T-helper 2 cell (primary cell): ENCODE results near the gene ZNF335.
"Not testable (repeated sequence)": the region's sequence is repeated elsewhere in the genome, so short reads cannot be mapped to it uniquely, and the experiment has no call there.

ENCODE experiments used
- DNase-seq, 5 experiments: peaks; one replicate each; pipeline versions ENCODE4 v3.0.0 to v3.0.0-alpha.2; 2012 to 2022

ZNF335 gene

GRCh38 chr20:45969712-45970634 lies 2.0 kb downstream of the ZNF335 start:
- DNase-seq: peak in 1 of 5 experiments; percentile 34

GRCh38 chr20:45968801-45969711 lies 2.9 kb downstream of the ZNF335 start:
- DNase-seq: no peak

- DNase-seq: no peak
These were observed 3.8 kb downstream of the ZNF335 start for GRCh38 chr20:45968081-45968671.

DNA sequence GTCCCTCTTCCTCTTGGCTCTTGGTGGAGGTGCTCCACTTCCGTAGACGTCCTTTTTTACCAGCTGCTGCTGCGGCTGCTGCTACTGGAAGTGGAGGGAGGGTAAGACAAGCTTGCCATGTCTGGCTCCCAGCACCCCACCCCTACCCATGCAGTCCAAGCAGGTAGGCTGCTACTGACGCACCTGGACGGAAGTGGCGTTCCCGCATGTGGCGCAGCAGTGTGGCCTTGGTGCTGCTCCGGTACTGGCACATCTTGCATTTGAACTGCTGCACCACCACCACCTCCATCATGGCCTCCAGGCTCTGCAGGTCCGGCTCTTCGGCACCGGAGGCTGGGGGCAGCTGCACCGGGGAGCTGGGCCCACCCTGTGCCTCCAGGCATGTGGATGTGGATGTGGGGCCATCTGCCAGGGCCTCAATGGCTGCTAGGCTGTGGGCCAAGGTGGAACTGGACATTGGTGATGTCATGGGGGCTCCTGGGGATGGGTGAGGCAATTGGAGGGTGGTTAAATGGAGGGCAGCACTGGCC lies 4.4 kb downstream of the ZNF335 start:
- no peak for DNase-seq

DNA sequence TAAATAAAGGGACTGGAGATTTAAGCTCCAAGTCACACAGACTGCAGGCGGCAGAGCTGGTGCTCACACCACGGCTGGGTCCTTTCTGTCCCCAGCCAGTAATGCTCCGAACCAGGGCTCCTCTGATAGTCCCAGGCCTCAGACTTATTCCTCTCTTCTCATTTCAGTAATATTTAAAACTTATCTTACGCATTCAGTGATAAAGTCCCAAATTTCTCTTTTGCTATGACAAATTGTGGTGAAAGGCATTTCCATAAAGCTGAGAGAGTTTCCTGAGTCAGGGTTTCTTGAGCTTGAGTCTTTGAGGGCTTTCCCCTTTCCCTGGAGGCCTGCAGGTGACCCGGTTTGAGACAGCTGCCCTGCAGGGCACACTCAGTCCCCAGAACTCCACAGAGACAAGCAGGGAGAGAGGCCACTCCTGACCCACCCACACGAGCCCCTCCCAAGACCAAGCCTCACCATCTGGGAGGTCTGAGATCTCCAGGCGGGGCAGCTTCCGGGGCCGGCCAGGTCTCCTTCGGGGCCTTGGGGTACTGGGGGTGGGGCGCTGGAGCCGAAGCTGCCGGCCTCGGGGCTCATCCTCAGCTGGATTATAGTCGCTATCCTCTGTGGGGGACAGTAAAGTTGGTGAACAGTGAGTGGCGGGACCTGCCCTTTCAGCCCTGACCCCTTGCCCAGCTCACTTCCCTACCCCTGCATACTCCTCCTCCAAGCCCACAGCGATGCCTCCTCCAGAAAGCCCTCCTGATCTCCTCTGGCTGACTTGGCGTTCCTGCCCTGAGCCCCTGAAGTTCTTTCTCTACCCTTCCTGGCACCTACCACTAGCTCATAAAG lies 6.6 kb downstream of the ZNF335 start:
- no peak for DNase-seq

GRCh38 chr20:45964006-45964400 lies 8.0 kb downstream of the ZNF335 start:
- DNase-seq: no peak

DNA sequence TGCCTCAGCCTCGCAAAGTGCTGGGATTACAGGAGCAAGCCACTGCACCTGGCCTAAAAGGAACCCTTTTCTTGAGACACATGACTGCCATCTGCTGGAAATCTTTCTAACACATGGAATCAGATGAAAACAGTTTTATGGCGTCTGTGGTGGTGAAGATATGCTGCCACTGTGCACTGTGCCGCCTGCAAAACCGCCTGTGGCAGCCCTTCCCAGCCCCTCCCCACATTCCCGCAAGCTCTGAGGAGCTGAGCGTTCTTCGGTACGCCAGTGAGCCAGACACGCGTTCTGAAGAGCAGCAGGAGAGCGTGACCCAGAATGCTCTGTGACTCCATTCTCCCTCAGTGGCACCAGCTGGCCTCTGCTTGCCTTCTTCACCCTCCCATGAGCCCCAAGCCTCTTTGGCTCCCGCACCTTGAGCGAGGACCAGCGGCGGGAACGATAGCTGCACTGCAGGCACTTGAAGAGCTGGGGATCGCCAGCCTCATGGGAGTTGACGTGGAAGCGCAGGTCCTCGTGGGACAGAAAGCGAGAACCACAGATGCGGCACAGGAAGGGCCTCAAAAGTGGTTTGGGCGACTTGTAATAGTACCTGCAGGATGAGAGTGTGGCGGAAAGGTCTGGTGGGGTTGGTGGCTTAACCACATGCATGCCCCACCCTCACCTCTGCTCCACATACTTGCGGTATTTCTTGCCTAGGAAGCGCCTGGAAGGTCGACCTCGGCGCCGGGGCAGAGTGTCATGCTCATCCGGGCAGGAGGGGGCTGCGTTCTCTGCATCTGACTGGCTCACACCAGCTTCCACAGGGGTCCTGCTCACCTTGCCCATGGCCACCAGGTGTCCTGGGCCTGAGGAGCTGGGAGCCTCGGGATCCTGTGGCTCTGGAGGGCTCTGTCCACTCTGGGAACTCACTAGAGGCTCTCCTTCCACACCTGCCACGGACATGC lies 8.7 kb downstream of the ZNF335 start:
- peak in 1 of 5 experiments; percentile 55 for DNase-seq

DNA sequence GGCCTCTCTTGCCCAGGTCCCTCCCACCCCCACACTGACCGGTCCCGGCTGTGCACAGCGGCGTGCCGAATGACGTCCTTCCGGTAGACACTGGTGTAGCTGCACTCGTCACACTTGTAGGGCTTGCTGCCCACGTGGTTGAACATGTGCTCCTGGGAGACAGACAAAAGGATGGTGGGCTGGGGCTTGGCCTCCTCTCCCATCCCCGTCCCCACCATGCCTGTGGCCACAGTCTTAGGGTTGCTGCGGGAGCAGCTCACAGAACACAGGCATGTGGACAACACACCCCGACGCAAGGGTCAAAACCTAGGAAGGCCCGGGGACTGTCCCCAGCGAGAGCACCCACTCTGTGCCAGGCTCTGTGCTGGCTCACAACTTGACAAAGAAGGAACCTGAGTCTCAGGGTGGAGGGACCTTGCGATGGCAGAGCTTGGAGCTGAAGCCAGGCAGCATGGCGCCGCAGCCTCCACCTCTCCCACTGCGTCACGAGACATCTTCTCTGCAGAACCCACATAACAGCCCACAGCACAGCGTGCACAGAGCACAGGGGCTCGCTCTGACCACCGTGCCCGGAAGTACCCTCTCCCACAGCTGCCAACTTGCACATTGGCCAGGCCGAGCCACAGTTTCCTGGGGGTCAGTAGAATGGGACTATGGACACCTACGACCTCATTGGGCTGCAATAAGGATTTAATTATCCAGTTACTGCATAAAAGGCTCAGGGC lies 9.8 kb downstream of the ZNF335 start:
- no peak for DNase-seq

- no peak for DNase-seq
These were observed 11.9 kb downstream of the ZNF335 start for GRCh38 chr20:45959956-45960630.

DNA sequence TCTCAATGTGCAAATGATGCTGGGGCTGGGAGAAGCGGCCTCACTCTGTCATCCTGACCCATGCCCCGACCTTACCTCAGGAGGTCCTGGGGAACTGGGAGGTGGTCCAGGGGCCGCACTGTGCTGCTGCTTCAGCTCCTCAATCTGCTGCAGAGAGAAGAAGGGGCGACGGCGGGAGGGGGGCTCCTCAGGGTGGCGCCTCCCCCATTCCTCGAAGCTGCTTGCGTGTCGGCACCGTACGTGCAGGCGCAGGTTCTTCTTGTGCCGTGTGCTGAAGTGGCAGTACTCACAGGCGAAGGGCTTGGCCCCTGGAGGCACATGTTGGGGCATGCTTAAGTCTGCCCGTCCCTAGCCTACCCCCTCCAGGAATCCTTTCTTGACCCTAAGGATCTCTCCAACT lies 12.9 kb downstream of the ZNF335 start:
- DNase-seq: no peak

DNA sequence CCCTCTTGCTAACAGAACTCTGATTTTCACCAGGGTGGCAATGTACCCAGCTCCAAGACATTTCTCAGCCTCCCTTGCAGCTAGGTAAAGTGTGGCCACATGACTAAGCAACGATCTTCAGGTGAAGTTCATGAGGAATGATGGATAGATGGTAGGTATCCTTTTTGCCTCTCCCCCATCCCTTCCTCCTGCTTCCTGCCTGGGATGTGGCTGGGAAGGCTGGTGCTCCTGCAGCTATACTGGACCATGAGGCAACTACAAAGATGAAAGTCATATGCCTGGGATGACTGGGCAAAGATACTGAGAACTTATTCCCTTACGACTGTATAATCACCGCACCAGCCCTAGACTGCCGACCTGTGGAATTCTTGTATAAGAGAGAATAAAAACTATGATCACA lies 13.4 kb downstream of the ZNF335 start:
- no peak for DNase-seq

- no peak for DNase-seq
These were observed 14.7 kb downstream of the ZNF335 start for GRCh38 chr20:45957021-45957941.

- DNase-seq: not testable (repeated sequence)
These were observed 15.7 kb downstream of the ZNF335 start for GRCh38 chr20:45956326-45956725.

DNA sequence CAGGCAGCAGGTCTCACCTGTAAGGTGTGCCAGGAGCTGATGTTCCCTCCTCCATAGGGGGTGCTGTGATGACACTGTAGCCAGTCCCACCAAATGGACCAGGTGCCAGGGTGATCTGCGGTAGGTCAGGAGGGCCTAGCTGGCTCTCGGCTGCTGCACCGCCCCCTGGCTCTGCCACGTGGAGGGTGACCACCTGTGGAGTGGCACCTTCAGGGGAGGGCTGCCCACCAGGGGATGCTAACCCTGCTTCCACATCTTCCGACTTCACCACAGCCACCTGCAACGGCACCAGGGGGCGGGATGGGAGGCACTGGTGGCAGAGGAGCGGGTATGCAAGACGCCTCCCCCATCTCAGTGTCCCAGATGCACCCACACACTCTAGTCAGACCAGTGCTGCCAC lies 18.3 kb downstream of the ZNF335 start:
- DNase-seq: no peak

GRCh38 chr20:45952861-45953260 lies 19.1 kb downstream of the ZNF335 start:
- no peak for DNase-seq

DNA sequence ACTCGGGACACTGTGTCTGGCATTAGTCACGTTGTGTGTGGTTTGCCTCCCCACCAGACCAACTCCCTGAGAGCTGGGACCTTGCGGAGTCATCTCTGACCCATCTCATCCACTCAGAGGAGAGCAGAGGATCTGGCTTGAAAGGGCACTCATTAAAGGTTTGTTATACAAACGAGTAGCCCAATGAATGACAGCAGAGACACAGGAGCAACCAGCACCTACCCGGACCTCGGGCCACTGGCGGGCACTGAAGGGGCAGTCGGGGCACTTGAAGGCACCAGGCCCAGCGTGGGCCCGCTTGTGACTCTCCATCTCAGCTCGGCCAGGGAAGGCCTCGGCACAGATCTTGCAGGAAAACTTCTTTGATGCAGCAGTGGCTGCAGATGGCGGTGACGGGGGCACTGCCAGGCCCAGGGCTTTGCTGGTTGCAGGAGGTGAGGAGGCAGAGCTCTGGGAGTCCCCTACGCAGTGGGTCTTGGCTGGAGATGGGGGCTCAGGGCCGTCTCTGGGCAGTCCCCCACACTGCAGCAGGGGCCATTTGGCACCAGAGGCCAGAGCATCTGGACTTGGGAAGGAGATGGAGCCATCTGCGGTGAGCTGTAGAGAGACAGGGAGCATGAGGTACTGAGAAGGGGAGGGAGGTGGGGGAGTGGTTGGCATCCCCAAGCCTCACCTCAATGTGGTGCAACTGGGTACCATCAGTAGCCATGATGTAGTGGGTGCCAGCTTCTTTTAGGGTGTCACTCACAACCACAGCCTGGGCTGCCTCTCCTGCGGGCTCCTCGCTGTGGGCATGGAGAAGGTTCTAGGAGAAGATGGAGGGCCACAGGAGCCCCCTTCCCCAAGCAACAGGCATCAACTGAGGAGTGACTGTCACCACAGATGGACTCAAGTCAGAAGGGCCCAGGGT lies 19.8 kb downstream of the ZNF335 start:
- no peak for DNase-seq

DNA sequence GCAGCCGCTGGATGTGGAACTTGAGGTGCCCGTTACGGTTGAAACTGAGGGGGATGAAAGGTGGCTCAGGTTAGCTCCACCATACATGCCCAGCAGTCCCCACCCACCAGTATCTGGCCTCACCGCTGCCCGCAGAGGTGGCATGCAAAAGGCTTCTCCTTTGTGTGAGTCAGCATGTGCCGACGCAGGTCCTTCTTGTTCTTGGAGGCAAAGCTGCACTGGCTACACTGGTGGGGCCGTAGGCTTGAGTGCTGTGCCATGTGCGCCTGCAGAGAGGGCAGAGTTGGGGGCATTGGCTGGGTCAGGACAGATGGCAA lies 21.7 kb downstream of the ZNF335 start:
- DNase-seq: no peak
